ENCODE results near the gene MCM3AP. TPM values are rescaled to one million over a fixed set of nuclear protein-coding genes. Genes with fewer than 3 reads are reported as not detected.
"Not testable (repeated sequence)": the region's sequence is repeated elsewhere in the genome, so short reads cannot be mapped to it uniquely, and the experiment has no call there.

MCM3AP gene
- total RNA-seq, 2 experiments from 2014 or later: 94.3 to 96.5 TPM

GRCh38 chr21:46244602-46245001 is 40.8 kb downstream of the MCM3AP start:
- ChIA-PET CTCF (no interaction called here), POLR2A (no interaction called here)
- Histone ChIP-seq H3K4me3 (ENCODE audit: low read length) (no peak overlapping the region), H3K4me1 (ENCODE audit: insufficient read depth, low read length) (no peaks in the 10 kb centered on the region), H3K27me3 (ENCODE audit: control insufficient read depth in 1 of 2, insufficient read depth in 2 of 2, low read length in 2 of 2) (no peaks in the 10 kb centered on the region), H3K27ac (ENCODE audit: low read depth in 1 of 2, low read length in 2 of 2) (no peak overlapping the region), H3K9me3 (ENCODE audit: control insufficient read depth in 1 of 2, insufficient read depth in 1 of 2, low read length in 2 of 2) (no peaks in the 10 kb centered on the region), H3K36me3 (ENCODE audit: insufficient read depth, low read length) (peaks cover 94% of the 10 kb centered on the region)
- ATAC-seq (ENCODE audit: poor library complexity) (no peak), DNase-seq (no peak)
- H3K27ac Mint-ChIP-seq: no peak overlapping the region
- H3K4me3 Mint-ChIP-seq: no peak overlapping the region
- no peaks in the 10 kb centered on the region for H3K27me3 Mint-ChIP-seq
- H3K9me3 Mint-ChIP-seq: no peaks in the 10 kb centered on the region
- intact Hi-C loops (cut with DNase I, micrococcal nuclease): no loop called here
- TF ChIP-seq, protein P1, sequence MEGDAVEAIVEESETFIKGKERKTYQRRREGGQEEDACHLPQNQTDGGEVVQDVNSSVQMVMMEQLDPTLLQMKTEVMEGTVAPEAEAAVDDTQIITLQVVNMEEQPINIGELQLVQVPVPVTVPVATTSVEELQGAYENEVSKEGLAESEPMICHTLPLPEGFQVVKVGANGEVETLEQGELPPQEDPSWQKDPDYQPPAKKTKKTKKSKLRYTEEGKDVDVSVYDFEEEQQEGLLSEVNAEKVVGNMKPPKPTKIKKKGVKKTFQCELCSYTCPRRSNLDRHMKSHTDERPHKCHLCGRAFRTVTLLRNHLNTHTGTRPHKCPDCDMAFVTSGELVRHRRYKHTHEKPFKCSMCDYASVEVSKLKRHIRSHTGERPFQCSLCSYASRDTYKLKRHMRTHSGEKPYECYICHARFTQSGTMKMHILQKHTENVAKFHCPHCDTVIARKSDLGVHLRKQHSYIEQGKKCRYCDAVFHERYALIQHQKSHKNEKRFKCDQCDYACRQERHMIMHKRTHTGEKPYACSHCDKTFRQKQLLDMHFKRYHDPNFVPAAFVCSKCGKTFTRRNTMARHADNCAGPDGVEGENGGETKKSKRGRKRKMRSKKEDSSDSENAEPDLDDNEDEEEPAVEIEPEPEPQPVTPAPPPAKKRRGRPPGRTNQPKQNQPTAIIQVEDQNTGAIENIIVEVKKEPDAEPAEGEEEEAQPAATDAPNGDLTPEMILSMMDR (IDR thresholded peaks at IDR 0.05): no peak
- peaks cover 88% of the 10 kb centered on the region for H3K36me3 Mint-ChIP-seq (ENCODE audit: low read depth)
- H3K4me1 Mint-ChIP-seq (ENCODE audit: low read depth): no peaks in the 10 kb centered on the region

DNA sequence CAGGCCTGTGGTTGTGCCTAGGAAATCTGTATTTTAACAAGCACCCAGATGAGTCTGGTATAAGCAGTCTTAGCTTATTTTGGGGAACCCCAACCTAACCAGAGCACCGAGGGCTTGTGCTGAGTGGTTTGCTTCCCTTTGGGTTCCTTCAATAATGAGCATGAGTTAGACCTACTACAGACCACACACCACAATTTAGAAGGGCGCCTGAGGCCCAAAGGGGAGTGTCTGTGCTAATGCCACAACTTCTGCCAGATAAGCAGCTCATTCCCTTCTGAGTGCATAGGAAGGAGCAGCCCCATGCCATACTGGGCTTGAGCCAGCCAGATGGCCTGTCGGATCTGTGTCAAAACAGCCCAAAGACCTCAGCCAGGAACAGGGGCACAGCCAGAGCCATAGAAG is 41.5 kb downstream of the MCM3AP start:
- CTCF ChIA-PET: no interaction called here
- no peak overlapping the region for H3K27ac ChIP-seq (ENCODE audit: low read depth in 1 of 2, low read length in 2 of 2)
- Mint-ChIP-seq H3K9me3 (no peaks in the 10 kb centered on the region), H3K4me1 (ENCODE audit: low read depth) (no peaks in the 10 kb centered on the region), H3K36me3 (ENCODE audit: low read depth) (peaks cover 88% of the 10 kb centered on the region), H3K27ac (no peak overlapping the region), H3K4me3 (no peak overlapping the region), H3K27me3 (no peaks in the 10 kb centered on the region)
- no peaks in the 10 kb centered on the region for H3K4me1 ChIP-seq (ENCODE audit: insufficient read depth, low read length)
- DNase-seq (no peak), ATAC-seq (ENCODE audit: poor library complexity) (no peak)
- POLR2A ChIA-PET: no interaction called here
- no peak overlapping the region for H3K4me3 ChIP-seq (ENCODE audit: low read length)
- no peaks in the 10 kb centered on the region for H3K27me3 ChIP-seq (ENCODE audit: control insufficient read depth in 1 of 2, insufficient read depth in 2 of 2, low read length in 2 of 2)
- H3K36me3 ChIP-seq (ENCODE audit: insufficient read depth, low read length): peaks cover 94% of the 10 kb centered on the region
- TF ChIP-seq, protein P1 (IDR thresholded peaks at IDR 0.05): no peak
- no peaks in the 10 kb centered on the region for H3K9me3 ChIP-seq (ENCODE audit: control insufficient read depth in 1 of 2, insufficient read depth in 1 of 2, low read length in 2 of 2)
- intact Hi-C loops (cut with DNase I, micrococcal nuclease): no loop called here

DNA sequence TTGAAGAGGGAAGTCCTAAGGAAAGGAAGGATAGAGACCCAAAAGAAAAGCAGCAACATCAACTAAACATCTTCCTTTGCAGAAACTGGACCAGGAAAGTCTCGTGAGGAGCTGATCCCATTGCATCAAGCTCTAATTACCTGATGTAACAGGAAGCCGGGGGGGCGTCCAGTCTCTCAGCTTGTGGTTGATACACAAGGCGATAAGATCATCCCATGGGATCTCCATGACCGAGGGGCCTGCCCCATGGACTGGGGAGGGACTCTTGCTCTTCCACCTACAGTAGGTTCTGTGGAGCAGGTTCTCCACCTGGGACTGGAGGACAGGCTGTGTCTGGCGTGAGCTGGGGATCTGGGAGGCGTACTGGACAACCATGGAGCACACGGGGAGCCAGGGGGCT is 42.1 kb downstream of the MCM3AP start:
- Histone ChIP-seq H3K36me3 (ENCODE audit: insufficient read depth, low read length) (peaks cover 92% of the 10 kb centered on the region), H3K27me3 (ENCODE audit: control insufficient read depth in 1 of 2, insufficient read depth in 2 of 2, low read length in 2 of 2) (no peaks in the 10 kb centered on the region), H3K9me3 (ENCODE audit: control insufficient read depth in 1 of 2, insufficient read depth in 1 of 2, low read length in 2 of 2) (no peaks in the 10 kb centered on the region), H3K4me3 (ENCODE audit: low read length) (no peak overlapping the region), H3K4me1 (ENCODE audit: insufficient read depth, low read length) (no peaks in the 10 kb centered on the region), H3K27ac (ENCODE audit: low read depth in 1 of 2, low read length in 2 of 2) (no peak overlapping the region)
- Mint-ChIP-seq H3K9me3 (no peaks in the 10 kb centered on the region), H3K27ac (peak overlapping the region; percentile 20), H3K27me3 (no peaks in the 10 kb centered on the region), H3K4me1 (ENCODE audit: low read depth) (no peaks in the 10 kb centered on the region), H3K36me3 (ENCODE audit: low read depth) (peaks cover 88% of the 10 kb centered on the region), H3K4me3 (no peak overlapping the region)
- ChIA-PET POLR2A (no interaction called here), CTCF (no interaction called here)
- ATAC-seq (ENCODE audit: poor library complexity) (no peak), DNase-seq (no peak)
- TF ChIP-seq, protein P1 (IDR thresholded peaks at IDR 0.05): no peak
- intact Hi-C loops (cut with DNase I, micrococcal nuclease): no loop called here

DNA sequence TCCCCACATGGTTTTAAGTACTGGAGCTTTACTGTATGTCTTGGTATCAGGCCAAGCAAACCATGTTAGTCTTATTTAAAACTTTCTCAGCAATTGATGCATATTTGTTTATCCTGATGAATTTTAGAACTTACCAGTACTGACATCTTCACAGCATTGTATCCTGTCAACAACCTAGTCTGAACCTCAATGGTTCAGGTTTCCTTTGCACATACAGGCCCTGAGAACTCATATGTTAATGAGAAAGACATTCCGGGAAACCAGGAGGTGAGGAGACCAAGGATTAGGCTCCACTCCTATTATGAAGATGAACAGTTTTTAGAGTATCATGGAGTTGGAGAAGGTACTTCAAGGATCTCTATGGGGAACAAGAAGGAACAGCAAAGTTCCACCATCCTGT is 43.8 kb downstream of the MCM3AP start:
- H3K36me3 ChIP-seq (ENCODE audit: insufficient read depth, low read length): peaks cover 81% of the 10 kb centered on the region
- H3K4me3 ChIP-seq (ENCODE audit: low read length); H3K27me3 Mint-ChIP-seq; H3K4me1 Mint-ChIP-seq (ENCODE audit: low read depth); POLR2A ChIA-PET; CTCF ChIA-PET; H3K4me1 ChIP-seq (ENCODE audit: insufficient read depth, low read length); H3K9me3 Mint-ChIP-seq; H3K27me3 ChIP-seq (ENCODE audit: control insufficient read depth in 1 of 2, insufficient read depth in 2 of 2, low read length in 2 of 2); DNase-seq; H3K9me3 ChIP-seq (ENCODE audit: control insufficient read depth in 1 of 2, insufficient read depth in 1 of 2, low read length in 2 of 2); intact Hi-C loops (cut with DNase I, micrococcal nuclease); H3K4me3 Mint-ChIP-seq; H3K27ac ChIP-seq (ENCODE audit: low read depth in 1 of 2, low read length in 2 of 2); H3K27ac Mint-ChIP-seq; ATAC-seq (ENCODE audit: poor library complexity): not testable (repeated sequence)
- peaks cover 87% of the 10 kb centered on the region for H3K36me3 Mint-ChIP-seq (ENCODE audit: low read depth)

All from CD4-positive, alpha-beta T cell (primary cell).